Esophagus muscularis mucosa (tissue), 3 donors: ENCODE data around the gene G3BP2.

Experiments used
- POLR2A ChIP-seq: fragments of 450-650 bp; IDR thresholded peaks from one replicate; pipeline ENCODE4 v1.6.1; 2017; ENCODE audit warnings: antibody characterized with exemption, moderate library complexity, mild to moderate bottlenecking, low read depth
- TF ChIP-seq, protein P1 (sequence below), 3 experiments: fragments of 200-600 bp in 2 of 3; fragments of 450-650 bp in 1 of 3; sonication (generic) in 2 of 3; IDR thresholded peaks; one replicate each; pipeline ENCODE4 v1.5.1; 2017 to 2019; ENCODE audit warnings: antibody characterized with exemption in 3 of 3, mild to moderate bottlenecking in 2 of 3, moderate library complexity in 1 of 3

DNA sequence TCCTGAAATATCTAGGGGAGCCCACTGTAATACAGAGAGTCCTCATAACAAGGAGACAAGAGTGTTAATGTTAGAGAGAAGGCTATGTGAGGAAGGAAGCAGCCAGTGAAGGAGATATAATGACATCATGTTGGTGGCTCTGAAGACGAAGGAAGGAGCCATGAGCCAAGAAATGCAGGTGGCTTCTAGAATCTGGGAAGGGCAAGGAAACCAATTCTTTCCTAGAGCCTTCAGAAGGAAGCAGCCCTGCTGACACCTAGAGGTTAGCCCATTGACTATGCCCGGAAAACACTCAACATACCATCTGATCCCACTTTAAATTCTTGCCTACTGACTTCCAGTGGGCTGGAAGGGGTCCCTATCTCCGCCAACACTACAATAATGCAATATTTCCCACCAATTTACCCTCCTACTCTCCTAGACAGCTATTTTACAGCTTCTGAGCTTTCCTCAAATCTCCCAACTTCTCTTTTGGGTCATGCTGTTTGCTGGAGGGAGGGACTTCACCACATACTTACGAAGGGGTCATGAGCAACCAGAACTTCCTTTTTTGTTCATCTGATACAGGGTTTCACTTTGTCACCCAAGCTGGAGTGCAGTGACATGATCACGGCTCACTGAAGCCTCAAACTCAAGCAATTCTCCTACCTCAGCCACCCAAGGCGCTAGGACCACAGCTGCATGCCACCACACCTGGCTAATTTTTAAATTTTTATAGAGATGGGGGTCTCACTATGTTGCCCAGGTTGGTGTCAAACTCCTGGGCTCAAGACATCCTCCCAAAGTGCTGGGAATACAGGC is 25.2 kb upstream of the G3BP2 start:
- TF ChIP-seq, protein P1, sequence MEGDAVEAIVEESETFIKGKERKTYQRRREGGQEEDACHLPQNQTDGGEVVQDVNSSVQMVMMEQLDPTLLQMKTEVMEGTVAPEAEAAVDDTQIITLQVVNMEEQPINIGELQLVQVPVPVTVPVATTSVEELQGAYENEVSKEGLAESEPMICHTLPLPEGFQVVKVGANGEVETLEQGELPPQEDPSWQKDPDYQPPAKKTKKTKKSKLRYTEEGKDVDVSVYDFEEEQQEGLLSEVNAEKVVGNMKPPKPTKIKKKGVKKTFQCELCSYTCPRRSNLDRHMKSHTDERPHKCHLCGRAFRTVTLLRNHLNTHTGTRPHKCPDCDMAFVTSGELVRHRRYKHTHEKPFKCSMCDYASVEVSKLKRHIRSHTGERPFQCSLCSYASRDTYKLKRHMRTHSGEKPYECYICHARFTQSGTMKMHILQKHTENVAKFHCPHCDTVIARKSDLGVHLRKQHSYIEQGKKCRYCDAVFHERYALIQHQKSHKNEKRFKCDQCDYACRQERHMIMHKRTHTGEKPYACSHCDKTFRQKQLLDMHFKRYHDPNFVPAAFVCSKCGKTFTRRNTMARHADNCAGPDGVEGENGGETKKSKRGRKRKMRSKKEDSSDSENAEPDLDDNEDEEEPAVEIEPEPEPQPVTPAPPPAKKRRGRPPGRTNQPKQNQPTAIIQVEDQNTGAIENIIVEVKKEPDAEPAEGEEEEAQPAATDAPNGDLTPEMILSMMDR (IDR thresholded peaks at IDR 0.05), result no peak
- TF ChIP-seq POLR2A, result no peak
